T-helper 1 cell treated with Interleukin-12 subunit alpha and Interleukin-12 subunit beta and Interleukin-4 antibody, amounts not matched to agents 30 ng/mL and 1 ng/mL, for 36 hours (primary cell): Measurements from ENCODE around the gene RXFP4. TPM values are rescaled to one million over a fixed set of nuclear protein-coding genes. Genes with fewer than 3 reads are reported as not detected.

Experiments
- intact Hi-C: fragments of 100-400 bp; cut with micrococcal nuclease; formaldehyde crosslinking; loops from one replicate; pipeline ENCODE4 v1.15.1; 2024
- total RNA-seq: library from RNA; stranded (reverse); gene quantifications from 2 replicates; pipeline ENCODE4 v1.2.3, GENCODE V29; 2022

The RXFP4 gene
- total RNA-seq, 1 donor from 2014 or later: not detected

- intact Hi-C loops: no loop called here
These were observed 12.4 kb upstream of the RXFP4 start for GRCh38 chr1:155929057-155929456.

- intact Hi-C loops: loop anchor here (10.0 kb wide), 2 partner anchors 574 to 814 kb away; partner anchors contain the start of genes MEF2D and MRPL24
These were observed 10.7 kb upstream of the RXFP4 start for GRCh38 chr1:155930725-155931124.

GRCh38 chr1:155931332-155932038, 10.0 kb upstream of the RXFP4 start:
- intact Hi-C loops: loop anchor here (10.0 kb wide), 2 partner anchors 573 to 813 kb away; partner anchors contain the start of genes MEF2D and MRPL24

GRCh38 chr1:155932081-155932480, 9.4 kb upstream of the RXFP4 start:
- intact Hi-C loops: loop anchor here (10.0 kb wide), 2 partner anchors 573 to 813 kb away; partner anchors contain the start of genes MEF2D and MRPL24

GRCh38 chr1:155932487-155932886, 9.0 kb upstream of the RXFP4 start:
- intact Hi-C loops: loop anchor here (10.0 kb wide), 2 partner anchors 572 to 812 kb away; partner anchors contain the start of genes MEF2D and MRPL24

- intact Hi-C loops: loop anchor here (1.0 to 10.0 kb wide), 14 partner anchors 13 to 811 kb away; partner anchors contain the start of genes CCT3, LAMTOR2, MEF2D and MRPL24
These were observed 7.8 kb upstream of the RXFP4 start for GRCh38 chr1:155933591-155934096.

- intact Hi-C loops: loop anchor here (1.0 to 10.0 kb wide), 14 partner anchors 12 to 810 kb away; partner anchors contain the start of genes CCT3, LAMTOR2, MEF2D and MRPL24
These were observed 7.1 kb upstream of the RXFP4 start, which contains the start of gene KHDC4 for GRCh38 chr1:155934097-155934935. Gene KHDC4 (minus strand): TSS chr1:155934413. CDS start chr1:155934373, 40 bp downstream.

- intact Hi-C loops: loop anchor here (1.0 to 10.0 kb wide), 14 partner anchors 11 to 810 kb away; partner anchors contain the start of genes CCT3, LAMTOR2, MEF2D and MRPL24
These were observed 6.4 kb upstream of the RXFP4 start for GRCh38 chr1:155934936-155935590.

GRCh38 chr1:155938220-155938627, 3.2 kb upstream of the RXFP4 start:
- intact Hi-C loops: loop anchor here (1.0 to 10.0 kb wide), 5 partner anchors 8 to 807 kb away; partner anchors contain the start of genes MEF2D and MRPL24

- intact Hi-C loops: no loop called here
These were observed 901 bp upstream of the RXFP4 start for GRCh38 chr1:155940482-155940992.

GRCh38 chr1:155941845-155942531, 550 bp downstream of the RXFP4 start:
- intact Hi-C loops: no loop called here

GRCh38 chr1:155942578-155943141, 1.2 kb downstream of the RXFP4 start:
- intact Hi-C loops: no loop called here

GRCh38 chr1:155944444-155944799, 3.0 kb downstream of the RXFP4 start:
- intact Hi-C loops: no loop called here

GRCh38 chr1:155946633-155947219, 5.3 kb downstream of the RXFP4 start:
- intact Hi-C loops: loop anchor here (1.0 to 2.0 kb wide), 4 partner anchors 8 to 32 kb away; partner anchors contain the start of genes ARHGEF2 and KHDC4

- intact Hi-C loops: loop anchor here (2.0 kb wide), 1 partner anchor 20 kb away; no protein-coding TSS in a partner anchor
These were observed 5.9 kb downstream of the RXFP4 start for GRCh38 chr1:155947292-155947691.

GRCh38 chr1:155947741-155948140, 6.3 kb downstream of the RXFP4 start:
- intact Hi-C loops: loop anchor here (2.0 kb wide), 1 partner anchor 19 kb away; no protein-coding TSS in a partner anchor

- intact Hi-C loops: no loop called here
These were observed 9.4 kb downstream of the RXFP4 start for GRCh38 chr1:155950829-155951228.

- intact Hi-C loops: no loop called here
These were observed 10.5 kb downstream of the RXFP4 start for GRCh38 chr1:155951753-155952504.
